HG03575 (cell line): Measurements from ENCODE around the gene SPIRE1.

Source experiments
- ATAC-seq: cut with Tn5 transposase; IDR thresholded peaks from one replicate; pipeline ENCODE4 v1.9.1; 2021; ENCODE audit not compliant: unreplicated experiment, insufficient number of reproducible peaks, low FRiP score; ENCODE audit errors: extremely low read depth

SPIRE1 gene

DNA sequence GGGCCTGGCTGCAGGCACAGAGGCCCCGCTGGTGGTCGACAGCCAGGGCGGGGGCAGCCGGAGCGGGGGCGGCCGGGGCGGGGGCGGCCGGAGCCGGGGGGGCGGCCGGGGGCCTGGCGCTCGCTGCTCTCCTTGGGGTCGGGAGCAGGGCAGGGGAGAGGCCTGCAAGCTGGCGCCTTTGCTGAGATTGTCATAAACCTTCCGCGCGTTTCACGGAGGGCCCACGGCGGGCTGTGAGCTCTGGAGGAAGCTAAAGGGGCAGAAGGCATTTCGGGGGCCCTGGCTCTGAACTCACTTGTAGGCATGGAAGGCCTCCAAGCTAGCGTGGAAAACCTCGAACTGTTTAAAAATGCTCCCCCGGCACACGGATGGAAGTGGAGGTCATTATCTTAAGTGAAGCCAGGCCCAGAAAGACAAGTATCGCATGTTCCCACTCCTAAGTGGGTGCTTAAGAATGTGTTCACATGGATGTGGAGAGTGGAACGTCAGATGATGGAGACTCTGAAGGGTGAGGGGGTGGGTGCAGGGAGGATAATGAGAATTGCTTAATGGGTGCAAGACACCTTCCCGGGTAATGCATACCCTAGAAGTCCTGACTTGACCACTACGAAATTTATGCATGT, 249.5 kb downstream of the SPIRE1 start:
- ATAC-seq, result no peak

DNA sequence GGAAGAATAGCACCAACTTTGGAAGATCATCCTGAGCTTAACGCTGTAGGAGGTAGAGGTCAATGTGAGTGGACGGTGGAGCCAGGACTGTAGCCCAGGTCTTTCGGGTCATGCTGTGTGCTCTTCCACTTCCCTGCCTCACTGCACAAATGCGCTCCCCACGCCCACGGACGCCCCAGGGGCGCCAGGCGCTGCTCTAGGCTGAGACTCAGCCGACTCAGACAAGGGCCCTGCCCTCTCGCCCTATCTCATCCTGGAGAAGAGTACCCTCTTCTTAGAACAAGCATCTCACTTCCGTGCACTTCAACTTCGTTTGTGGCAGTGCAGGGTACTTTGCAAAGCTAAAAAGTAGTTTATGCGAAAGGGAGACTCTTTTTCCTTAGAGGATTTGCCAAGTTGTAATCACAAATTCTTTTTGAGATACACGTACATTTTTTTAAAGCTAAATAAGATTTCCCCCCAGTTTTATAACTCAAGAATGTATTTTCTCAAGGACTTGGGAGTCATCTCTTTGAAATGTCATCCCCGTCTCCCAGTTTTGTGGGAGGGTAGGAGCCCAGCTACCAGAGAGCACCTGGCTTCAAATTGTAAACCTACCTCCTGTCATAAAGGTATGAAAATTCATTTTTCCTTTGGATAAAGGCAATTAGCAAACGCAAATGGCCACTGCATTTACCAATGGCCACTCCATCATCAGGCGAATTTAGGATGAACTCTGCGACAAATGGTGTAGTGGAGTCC, 251.4 kb downstream of the SPIRE1 start:
- ATAC-seq, result no peak

DNA sequence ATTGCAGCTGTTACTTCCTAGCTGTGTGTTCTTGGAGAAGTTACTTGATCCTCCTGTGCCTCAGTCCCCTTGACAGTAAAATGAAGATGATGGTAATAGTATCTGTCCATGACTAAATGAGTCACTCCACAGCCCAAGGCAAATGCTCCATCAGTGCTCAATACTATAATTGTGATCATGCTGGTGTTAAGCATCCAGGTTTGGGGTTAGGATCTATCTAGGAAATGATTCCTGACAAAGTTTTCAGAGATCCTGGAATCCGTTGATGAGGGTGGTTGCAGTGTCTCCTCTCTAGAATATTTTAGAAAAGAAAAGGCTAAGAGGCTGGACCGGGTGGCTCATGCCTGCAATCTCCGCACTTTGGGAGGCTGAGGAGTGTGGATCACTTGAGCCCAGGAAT, 252.8 kb downstream of the SPIRE1 start:
- ATAC-seq, result no peak

DNA sequence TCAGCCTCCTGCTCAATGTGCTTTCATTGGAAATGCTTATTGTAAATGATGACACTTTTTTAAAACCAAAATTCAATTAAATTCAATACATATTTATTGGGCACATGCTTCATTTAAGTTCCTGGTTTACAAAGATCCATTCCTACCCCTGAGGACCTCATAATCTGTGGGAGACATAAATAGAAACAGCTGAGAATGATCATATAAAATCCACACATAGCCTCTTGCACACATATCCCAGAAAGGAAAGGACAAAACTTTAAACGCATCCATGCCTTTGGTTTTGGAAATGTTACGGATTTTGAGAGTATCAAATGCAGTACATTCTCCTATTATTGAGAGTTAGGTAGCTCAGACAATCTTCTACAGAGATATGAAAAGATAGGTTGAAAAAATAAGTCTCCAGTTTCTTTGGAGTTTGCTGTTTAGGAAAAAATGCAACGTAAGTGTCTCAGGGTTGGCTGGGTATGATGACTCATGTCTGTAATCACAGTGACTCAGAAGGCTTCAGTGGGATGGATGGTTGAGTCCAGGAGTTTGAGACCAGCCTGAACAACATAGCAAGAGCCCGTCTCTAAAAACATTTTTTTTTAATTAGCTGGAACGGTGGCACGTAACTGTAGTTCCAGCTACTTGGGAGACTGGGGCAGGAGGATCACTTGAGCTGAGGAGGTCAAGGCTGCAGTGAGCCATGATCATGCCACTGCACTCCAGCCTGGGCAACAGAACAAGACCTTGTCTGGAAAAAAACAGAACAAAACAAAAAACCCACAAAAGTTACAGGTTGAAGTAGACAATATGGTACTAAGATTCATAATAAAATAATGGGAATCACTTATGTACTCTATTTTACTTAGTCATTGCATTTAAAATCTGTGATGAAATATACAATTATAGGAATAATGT, 254.1 kb downstream of the SPIRE1 start:
- no peak for ATAC-seq

DNA sequence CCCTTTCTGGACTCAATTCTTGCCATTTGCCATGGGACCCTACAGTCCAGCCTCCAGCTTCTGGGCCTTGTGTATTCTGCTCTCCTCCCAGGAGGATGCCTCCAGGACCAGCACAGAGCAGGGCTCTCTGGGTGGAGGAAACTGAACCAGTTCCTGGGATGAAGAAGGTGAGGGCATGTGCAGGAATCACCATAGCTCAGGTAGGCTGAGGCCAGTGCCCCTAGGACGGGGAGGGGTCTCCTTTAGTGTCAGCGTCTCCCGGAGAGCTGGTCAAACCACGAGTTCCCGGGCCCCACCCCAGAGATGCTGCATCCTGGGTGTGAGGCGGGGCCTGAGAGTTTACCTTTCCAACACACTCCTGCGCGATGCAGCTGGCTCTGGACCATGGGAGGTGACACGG, 256.0 kb downstream of the SPIRE1 start:
- ATAC-seq, result no peak

DNA sequence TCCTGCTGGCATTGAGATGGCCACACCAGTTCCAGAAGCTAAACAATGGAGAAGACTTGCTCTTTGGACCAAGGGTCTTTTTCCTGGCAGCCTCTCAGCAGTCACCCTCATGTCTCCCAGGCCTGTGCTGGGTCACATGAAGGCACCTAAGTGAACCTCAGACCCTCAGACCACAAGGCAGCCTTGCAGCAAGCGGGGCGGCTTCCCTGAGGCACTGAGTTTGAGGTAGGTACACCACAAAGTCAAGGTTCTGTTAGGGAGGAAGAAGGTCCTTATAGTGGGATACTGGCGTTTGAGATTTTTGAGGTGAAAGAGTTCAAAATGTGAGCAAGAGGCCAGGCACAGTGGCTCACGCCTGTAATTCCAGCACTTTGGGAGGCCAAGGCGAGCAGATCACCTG, 258.7 kb downstream of the SPIRE1 start:
- no peak for ATAC-seq

DNA sequence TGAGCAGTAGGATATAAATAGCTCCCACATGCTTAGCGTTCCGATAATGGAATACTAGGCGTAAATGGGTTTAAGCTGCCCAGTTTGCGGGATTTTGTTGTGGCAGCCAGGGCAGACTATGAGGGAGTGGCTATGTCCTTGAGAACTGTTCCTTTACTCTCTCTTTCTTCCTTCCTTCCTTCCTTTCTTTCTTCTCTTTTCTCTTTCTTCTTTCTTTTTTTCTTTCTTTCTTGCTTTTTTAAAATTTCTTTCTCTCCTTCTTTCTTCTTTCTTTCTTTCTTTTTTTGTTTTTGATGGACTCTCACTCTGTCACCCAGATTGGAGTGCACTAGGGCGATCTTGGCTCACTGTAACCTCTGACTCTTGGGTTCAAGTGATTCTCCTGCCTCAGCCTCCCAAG, 259.3 kb downstream of the SPIRE1 start:
- ATAC-seq, result no peak

DNA sequence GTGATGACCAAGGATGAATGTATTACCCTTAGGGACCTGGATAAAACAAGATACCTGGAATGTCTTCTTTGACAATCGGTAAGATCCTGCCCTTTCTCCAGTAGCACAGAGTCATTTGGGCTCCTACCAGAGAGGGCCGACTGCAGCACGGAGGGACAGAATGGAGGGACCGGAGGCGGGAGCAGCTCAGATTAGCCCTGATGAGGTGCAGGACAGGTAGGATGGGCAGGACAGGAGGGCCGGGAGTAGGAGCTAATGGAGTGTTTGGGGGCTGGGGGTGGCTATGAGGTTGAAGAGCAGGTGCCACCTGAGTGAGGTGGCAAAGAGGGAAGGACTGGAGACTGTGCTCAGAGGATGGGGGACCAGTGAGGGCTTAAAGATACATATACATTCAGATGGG, 260.1 kb downstream of the SPIRE1 start:
- no peak for ATAC-seq

DNA sequence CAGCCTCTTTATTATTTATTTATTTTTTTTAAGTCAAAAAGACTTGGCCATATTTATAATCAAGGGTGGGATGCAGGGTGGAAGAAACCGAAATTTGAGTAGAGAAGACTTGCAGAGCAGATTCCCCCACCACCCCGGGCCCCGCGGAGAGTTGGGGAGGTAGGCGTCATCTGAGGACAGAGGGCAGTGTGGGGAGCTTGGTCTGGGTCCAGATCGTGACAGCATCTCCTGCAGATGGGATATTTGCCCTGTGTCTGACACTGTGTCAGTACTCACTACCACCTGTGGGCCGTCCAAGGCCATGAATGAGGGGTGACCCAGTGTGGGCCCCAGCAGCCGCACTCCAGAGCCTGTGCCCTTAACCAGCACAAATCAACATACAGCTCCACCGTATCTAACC, 260.7 kb downstream of the SPIRE1 start:
- ATAC-seq, result no peak
